Choroid plexus epithelial cell (primary cell): ENCODE results near the gene MTNR1A.

Experiments used
- DNase-seq: peaks from one replicate; pipeline ENCODE4 v3.0.0-alpha.2; 2010; ENCODE audit warnings: low read depth
- H3K4me3 ChIP-seq: 2 replicates; pipeline ENCODE4 v1.5.1; 2011; ENCODE audit warnings: low read depth, mild to moderate bottlenecking, control low read depth, low read length, moderate library complexity
- CTCF ChIP-seq: conservative IDR thresholded peaks from 2 replicates; pipeline ENCODE4 v1.5.1; 2011; ENCODE audit warnings: low read depth, mild to moderate bottlenecking, control low read depth, inconsistent platforms, low read length, moderate library complexity

MTNR1A gene

GRCh38 chr4:186596346-186596745, 41.0 kb upstream of the MTNR1A start:
- H3K4me3 ChIP-seq = no peak overlapping the region
- no peak for TF ChIP-seq CTCF
- no peak for DNase-seq

GRCh38 chr4:186593587-186593973, 38.2 kb upstream of the MTNR1A start:
- no peak for TF ChIP-seq CTCF
- DNase-seq = no peak

GRCh38 chr4:186592966-186593586, 37.7 kb upstream of the MTNR1A start:
- no peak for DNase-seq
- TF ChIP-seq CTCF = no peak

More at GRCh38 chr4:186593587-186593973, 38.2 kb upstream of the MTNR1A start:
- no peak overlapping the region for H3K4me3 ChIP-seq

GRCh38 chr4:186592445-186592844, 37.1 kb upstream of the MTNR1A start:
- DNase-seq = no peak
- no peak for TF ChIP-seq CTCF
- H3K4me3 ChIP-seq = no peak overlapping the region

More at GRCh38 chr4:186592966-186593586, 37.7 kb upstream of the MTNR1A start:
- H3K4me3 ChIP-seq = no peak overlapping the region

GRCh38 chr4:186591651-186592050, 36.3 kb upstream of the MTNR1A start:
- H3K4me3 ChIP-seq = no peak overlapping the region
- no peak for TF ChIP-seq CTCF
- DNase-seq = no peak

GRCh38 chr4:186588503-186588902, 33.1 kb upstream of the MTNR1A start:
- H3K4me3 ChIP-seq = no peak overlapping the region
- TF ChIP-seq CTCF = no peak
- DNase-seq = no peak

- DNase-seq = peak; percentile 83
- TF ChIP-seq CTCF = peak; percentile 95
- no peak overlapping the region for H3K4me3 ChIP-seq
Observed at GRCh38 chr4:186587416-186588018, 32.1 kb upstream of the MTNR1A start.
